Left forelimb (tissue), 1 donor: Measurements from ENCODE around the gene MAP3K3.

Experiments
- DNase-seq: peaks from one replicate; pipeline ENCODE4 v3.0.0-alpha.2; 2018; ENCODE audit warnings: low spot score

MAP3K3 gene

DNA sequence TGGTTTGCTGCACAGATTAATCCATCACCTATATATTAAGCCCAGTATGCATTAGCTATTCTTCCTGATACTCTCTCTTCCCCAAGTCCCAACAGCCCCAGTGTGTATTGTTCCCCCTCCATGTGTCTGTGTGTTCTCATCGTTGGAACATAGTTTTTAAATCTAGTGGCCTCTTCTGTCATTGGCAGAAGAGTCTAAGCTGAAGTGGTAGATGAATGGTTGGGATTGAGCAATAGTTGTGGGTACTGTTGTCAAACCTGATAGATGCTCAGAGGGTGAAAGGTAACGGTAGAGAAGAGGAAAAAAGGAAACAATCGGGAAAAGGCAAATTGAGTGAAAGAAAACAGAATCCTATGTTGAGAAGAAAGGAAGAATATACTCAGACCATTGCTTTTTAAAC, 29.9 kb downstream of the MAP3K3 start:
- no peak for DNase-seq

- DNase-seq = no peak
Observed at GRCh38 chr17:63653050-63653449, 30.8 kb downstream of the MAP3K3 start.

GRCh38 chr17:63657786-63658185, 35.6 kb downstream of the MAP3K3 start:
- DNase-seq = no peak

- DNase-seq = no peak
Observed at GRCh38 chr17:63658366-63658765, 36.1 kb downstream of the MAP3K3 start.

GRCh38 chr17:63659850-63660249, 37.6 kb downstream of the MAP3K3 start:
- DNase-seq = no peak

- DNase-seq = no peak
Observed at GRCh38 chr17:63665527-63666214, 43.5 kb downstream of the MAP3K3 start.

DNA sequence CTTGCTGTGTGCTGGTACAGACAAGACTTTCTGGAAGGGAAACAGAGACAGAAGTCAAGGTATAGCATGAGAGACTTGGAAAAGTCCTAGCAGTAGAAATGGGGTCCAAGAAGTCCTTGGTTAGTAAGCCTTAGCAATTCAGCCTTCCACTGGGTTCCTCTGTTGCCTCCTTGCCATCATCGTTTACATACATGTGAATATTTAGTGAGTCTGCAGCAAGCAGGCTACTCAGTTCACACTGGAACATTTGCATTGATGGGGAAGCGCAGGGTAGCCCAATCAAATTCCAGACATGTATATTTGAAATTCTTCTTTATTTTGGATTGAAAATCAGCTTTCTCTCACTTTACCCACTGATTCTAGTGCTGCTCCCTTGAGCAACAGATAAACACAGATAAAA, 50.6 kb downstream of the MAP3K3 start:
- no peak for DNase-seq

- DNase-seq = no peak
Observed at GRCh38 chr17:63675231-63675606, 53.0 kb downstream of the MAP3K3 start.

GRCh38 chr17:63675607-63676546, 53.7 kb downstream of the MAP3K3 start:
- no peak for DNase-seq

DNA sequence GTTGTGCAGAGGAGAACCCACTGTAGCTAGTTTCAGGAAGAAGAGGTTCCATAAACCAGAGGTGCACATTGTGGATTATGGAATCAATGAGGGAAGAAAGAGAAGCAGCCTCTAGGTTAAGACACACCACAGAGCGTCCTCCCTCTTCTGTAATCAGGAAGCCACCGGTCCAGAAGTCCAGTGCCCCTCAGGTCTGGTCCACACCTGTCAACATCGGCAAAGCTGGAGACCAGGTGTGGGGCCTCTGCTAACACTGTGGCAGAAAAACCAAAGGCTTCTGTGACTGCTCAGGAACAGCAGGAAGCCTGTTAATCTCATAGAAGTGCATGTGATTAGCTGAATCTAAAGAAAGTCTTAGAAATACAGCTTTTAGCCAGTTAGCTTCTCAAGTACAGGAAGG, 54.4 kb downstream of the MAP3K3 start:
- no peak for DNase-seq

- no peak for DNase-seq
Observed at GRCh38 chr17:63679214-63679613, 57.0 kb downstream of the MAP3K3 start.

DNA sequence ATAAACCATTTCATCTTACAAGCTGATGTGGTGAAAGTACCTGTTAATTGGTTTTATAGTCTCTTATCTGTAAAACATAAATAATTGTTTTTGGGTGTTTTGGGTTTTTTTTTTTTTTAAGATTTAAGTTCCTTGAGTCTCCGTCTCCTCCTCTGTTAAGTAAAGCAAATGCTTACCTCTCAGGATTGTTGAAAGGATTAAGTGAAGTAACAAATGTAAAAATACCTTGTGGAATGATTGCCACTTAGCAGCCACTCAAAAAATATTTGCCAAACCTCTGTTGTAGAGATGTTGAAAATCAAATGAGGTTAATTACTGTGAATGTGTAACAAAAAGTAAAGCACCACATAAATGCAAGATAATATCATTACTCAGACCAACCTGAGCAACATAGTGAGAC, 58.5 kb downstream of the MAP3K3 start:
- DNase-seq = no peak

- no peak for DNase-seq
Observed at GRCh38 chr17:63681530-63681929, 59.3 kb downstream of the MAP3K3 start.

- no peak for DNase-seq
Observed at GRCh38 chr17:63682441-63682840, 60.2 kb downstream of the MAP3K3 start.

DNA sequence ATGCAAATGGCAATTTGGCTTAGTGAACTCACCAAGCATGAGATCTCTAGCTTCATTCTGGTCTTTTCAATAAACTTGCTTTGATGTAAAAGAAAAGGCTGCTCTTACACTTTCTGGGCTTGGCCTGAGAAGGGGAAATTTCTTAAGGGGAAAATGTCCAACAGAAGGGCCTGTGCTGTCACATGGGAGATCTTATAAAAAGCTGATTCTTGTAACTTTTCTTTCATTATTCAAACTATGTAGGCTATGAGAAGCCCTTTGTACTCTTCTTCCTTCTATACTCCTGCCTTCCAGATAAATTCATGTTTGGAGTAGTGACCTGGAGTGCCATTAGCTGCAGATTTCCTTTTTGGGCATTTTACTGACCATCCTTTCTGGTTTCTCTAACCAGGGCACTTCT, 60.8 kb downstream of the MAP3K3 start:
- DNase-seq = no peak

DNA sequence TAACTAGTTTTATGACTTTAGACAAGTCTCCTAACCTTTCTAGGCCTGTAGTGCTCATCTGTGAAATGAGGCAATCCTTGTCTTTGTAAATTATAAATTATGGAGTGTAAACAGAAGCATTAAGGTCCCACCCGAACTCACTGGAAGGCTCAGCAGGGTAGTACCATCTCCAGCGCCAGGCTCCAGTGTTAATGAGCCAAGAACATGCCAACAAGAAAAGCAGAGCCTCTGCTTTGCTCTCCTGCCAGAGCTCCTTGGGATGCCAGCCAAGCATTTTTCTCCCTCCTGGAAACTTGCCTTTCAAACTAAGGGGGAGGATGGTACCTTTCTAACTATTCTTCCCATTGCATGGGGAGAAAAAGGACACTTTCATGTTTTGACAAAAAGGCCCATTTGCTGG, 62.8 kb downstream of the MAP3K3 start:
- DNase-seq = no peak

DNA sequence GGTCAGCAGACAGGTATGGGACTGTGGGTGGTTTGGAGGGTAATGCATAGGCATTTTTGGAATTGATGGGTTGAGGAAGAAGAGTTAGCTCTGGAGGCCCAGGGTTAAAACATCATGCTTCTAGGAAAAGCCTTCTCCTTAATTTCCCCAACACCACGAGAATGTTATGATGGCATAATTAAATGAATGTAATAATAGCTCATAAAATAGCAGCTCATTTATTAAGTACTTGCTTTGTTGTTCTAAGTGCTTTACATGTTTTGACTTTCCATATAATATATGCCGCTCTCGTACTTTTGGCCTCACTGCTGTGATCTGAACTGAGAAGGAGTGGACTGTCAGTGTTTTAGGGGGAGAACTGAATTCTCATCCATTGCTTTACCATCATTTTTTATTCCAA, 63.4 kb downstream of the MAP3K3 start:
- no peak for DNase-seq

DNA sequence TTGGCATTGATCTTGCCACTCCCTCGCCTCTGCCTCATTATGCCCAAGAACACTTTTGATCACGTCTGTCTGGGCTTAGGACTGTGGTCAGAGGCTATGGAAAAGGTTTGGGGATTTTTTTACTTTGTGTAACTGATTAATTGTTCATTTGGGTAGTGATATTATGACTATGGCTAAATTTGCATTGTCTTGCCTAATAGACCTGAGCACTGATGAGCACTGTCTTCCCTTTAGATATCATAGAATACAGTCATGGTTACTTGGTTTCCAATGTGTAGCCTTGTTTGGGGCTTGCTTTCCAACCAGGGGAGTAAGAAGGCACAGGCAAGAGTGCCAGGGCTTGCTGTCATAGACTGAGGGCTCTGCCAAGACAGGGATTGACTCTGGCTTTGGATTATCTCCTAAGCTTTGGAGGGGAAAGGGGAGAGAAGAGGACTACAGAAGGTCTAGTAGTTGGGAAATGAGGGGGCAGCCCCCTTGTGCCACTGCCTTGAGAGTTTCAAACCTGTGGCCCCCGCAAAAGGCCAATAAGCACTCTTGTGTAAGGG, 64.0 kb downstream of the MAP3K3 start:
- no peak for DNase-seq

GRCh38 chr17:63688396-63689020, 66.3 kb downstream of the MAP3K3 start:
- no peak for DNase-seq

DNA sequence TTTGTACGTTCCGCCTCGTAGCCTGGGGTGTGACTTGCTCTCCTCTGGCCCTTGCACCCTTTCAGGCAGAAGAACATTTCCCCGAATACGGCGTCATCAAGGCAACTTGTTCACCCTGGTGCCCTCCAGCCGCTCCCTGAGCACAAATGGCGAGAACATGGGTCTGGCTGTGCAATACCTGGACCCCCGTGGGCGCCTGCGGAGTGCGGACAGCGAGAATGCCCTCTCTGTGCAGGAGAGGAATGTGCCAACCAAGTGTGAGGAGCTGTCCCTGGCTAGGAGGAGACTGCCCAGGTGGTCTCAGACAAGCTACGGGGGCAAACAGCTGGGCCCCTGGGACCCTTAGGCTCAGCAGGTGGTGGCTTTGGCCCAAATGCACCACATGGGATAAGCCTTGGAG, 67.3 kb downstream of the MAP3K3 start:
- no peak for DNase-seq

- DNase-seq = no peak
Observed at GRCh38 chr17:63692195-63692816, 70.1 kb downstream of the MAP3K3 start.

- no peak for DNase-seq
Observed at GRCh38 chr17:63693411-63694113, 71.3 kb downstream of the MAP3K3 start.
